HUES48 (cell line): ENCODE measurements around the gene CHD1.

ENCODE experiments used
- H3K27ac ChIP-seq: one replicate; pipeline ENCODE4 v1.7.0; 2013; ENCODE audit warnings: low read depth, low read length, inconsistent platforms
- H3K27me3 ChIP-seq: 2 replicates; pipeline ENCODE4 v1.6.1; 2013; ENCODE audit warnings: mild to moderate bottlenecking, low read length; ENCODE audit not compliant: control insufficient read depth, insufficient read depth
- H3K36me3 ChIP-seq: 2 replicates; pipeline ENCODE4 v1.6.1; 2013; ENCODE audit warnings: low read length; ENCODE audit not compliant: control insufficient read depth, insufficient read depth
- H3K4me1 ChIP-seq: 2 replicates; pipeline ENCODE4 v1.6.1; 2013; ENCODE audit warnings: mild to moderate bottlenecking, low read length; ENCODE audit not compliant: control insufficient read depth, insufficient read depth
- H3K4me3 ChIP-seq: 2 replicates; pipeline ENCODE4 v1.5.1; 2013; ENCODE audit warnings: mild to moderate bottlenecking, low read depth, low read length
- H3K9ac ChIP-seq: 2 replicates; pipeline ENCODE4 v1.6.1; 2013; ENCODE audit warnings: mild to moderate bottlenecking, low read depth, low read length, moderate library complexity
- H3K9me3 ChIP-seq: 2 replicates; pipeline ENCODE4 v1.6.1; 2013; ENCODE audit warnings: low read length; ENCODE audit not compliant: control insufficient read depth, insufficient read depth

CHD1 gene

DNA sequence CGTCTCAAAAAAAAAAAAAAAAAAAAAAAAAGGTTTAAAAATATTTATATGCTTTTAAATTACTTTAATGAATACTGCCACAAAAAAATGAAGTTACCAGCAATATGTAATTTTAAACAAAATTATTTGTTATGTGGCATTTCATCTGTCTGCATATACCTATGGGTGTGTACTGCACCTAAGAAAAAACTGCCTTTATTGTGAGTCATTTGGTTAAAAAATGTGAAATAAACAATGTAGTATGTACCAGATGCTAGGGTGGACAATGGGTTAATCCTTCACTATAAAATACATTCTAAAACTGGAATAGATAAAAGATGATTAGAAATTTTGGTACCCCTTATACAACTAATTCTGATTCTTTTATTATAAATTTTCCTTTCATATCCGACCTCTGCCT lies 12.3 kb downstream of the CHD1 start:
- H3K9me3 ChIP-seq: no peaks in the 10 kb centered on the region
- peaks cover 73% of the 10 kb centered on the region for H3K36me3 ChIP-seq
- H3K4me1 ChIP-seq: peaks cover 5% of the 10 kb centered on the region; the same call in 1 of the 2 replicates
- no peak overlapping the region for H3K27ac ChIP-seq
- no peak overlapping the region for H3K4me3 ChIP-seq
- H3K27me3 ChIP-seq: no peaks in the 10 kb centered on the region
- no peak overlapping the region for H3K9ac ChIP-seq

DNA sequence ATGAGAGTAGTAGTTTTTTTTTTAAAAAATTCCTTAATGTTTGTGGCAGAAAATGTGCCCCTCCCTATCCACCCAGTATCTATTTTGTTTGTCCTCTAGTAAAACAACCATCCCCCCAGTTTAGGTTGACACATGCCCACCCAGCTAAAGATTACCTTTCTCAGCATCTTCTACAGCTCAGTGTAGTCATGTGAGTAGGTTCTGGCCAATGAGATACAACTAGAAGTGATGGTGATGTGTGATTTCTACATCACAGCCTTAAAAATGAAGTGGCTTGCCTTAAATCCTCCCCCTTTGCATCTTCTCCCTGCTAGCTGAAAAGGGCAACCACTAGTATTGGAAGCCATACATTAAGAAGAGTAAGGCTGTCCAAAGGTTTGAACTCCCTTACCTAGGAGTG lies 14.9 kb downstream of the CHD1 start:
- H3K36me3 ChIP-seq: peaks cover 52% of the 10 kb centered on the region
- H3K9me3 ChIP-seq: no peaks in the 10 kb centered on the region
- H3K9ac ChIP-seq: no peak overlapping the region
- H3K4me1 ChIP-seq: peaks cover 9% of the 10 kb centered on the region
- no peak overlapping the region for H3K4me3 ChIP-seq
- no peaks in the 10 kb centered on the region for H3K27me3 ChIP-seq
- no peak overlapping the region for H3K27ac ChIP-seq

GRCh38 chr5:98911280-98912040 lies 17.3 kb downstream of the CHD1 start:
- no peaks in the 10 kb centered on the region for H3K9me3 ChIP-seq
- no peaks in the 10 kb centered on the region for H3K27me3 ChIP-seq
- H3K36me3 ChIP-seq: peaks cover 37% of the 10 kb centered on the region
- H3K9ac ChIP-seq: no peak overlapping the region
- peaks cover 20% of the 10 kb centered on the region for H3K4me1 ChIP-seq
- no peak overlapping the region for H3K27ac ChIP-seq
- H3K4me3 ChIP-seq: no peak overlapping the region

GRCh38 chr5:98909363-98909762 lies 19.4 kb downstream of the CHD1 start:
- Histone ChIP-seq H3K9ac (no peak overlapping the region), H3K4me1 (peaks cover 20% of the 10 kb centered on the region), H3K4me3 (no peak overlapping the region), H3K9me3 (no peaks in the 10 kb centered on the region), H3K27ac (no peak overlapping the region), H3K27me3 (no peaks in the 10 kb centered on the region), H3K36me3 (peaks cover 37% of the 10 kb centered on the region)

DNA sequence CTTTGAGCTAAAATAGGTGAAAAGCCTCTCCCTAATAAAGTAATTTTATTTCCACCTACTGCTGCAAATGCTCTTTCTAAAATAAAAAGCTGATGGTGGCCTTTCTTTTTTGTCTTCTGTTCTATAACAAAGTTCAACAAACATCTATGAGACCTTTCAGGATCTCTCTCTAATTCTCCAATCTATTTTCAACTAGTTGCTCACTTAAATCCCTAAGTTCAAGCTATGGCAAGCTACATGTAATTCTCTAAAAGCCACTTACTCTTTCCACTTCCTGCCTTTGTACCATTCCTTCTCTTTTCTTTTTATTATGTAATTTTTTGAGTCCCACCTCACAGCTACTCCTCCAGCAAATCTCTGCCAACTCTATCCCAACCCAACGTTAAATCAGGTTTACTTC lies 20.9 kb downstream of the CHD1 start:
- no peak overlapping the region for H3K27ac ChIP-seq
- H3K4me3 ChIP-seq: peak overlapping the region; percentile 1; the same call in 1 of the 2 replicates
- H3K9ac ChIP-seq: no peak overlapping the region
- H3K27me3 ChIP-seq: no peaks in the 10 kb centered on the region
- peaks cover 20% of the 10 kb centered on the region for H3K4me1 ChIP-seq
- H3K9me3 ChIP-seq: no peaks in the 10 kb centered on the region
- peaks cover 40% of the 10 kb centered on the region for H3K36me3 ChIP-seq

GRCh38 chr5:98906756-98907355 lies 22.0 kb downstream of the CHD1 start:
- no peak overlapping the region for H3K9ac ChIP-seq
- H3K4me3 ChIP-seq: no peak overlapping the region
- H3K27me3 ChIP-seq: no peaks in the 10 kb centered on the region
- peaks cover 43% of the 10 kb centered on the region for H3K36me3 ChIP-seq
- no peaks in the 10 kb centered on the region for H3K9me3 ChIP-seq
- H3K27ac ChIP-seq: peak overlapping the region; percentile 3
- peaks cover 18% of the 10 kb centered on the region for H3K4me1 ChIP-seq

- Histone ChIP-seq H3K36me3 (peaks cover 45% of the 10 kb centered on the region), H3K4me1 (peaks cover 11% of the 10 kb centered on the region), H3K27me3 (no peaks in the 10 kb centered on the region), H3K27ac (peak overlapping the region; percentile 3), H3K9me3 (no peaks in the 10 kb centered on the region), H3K9ac (no peak overlapping the region), H3K4me3 (no peak overlapping the region)
Observed at GRCh38 chr5:98905857-98906688, 22.7 kb downstream of the CHD1 start.

GRCh38 chr5:98904780-98905179 lies 24.0 kb downstream of the CHD1 start:
- Histone ChIP-seq H3K27ac (no peak overlapping the region), H3K36me3 (peaks cover 55% of the 10 kb centered on the region), H3K4me3 (no peak overlapping the region), H3K4me1 (peaks cover 11% of the 10 kb centered on the region), H3K9me3 (no peaks in the 10 kb centered on the region), H3K9ac (no peak overlapping the region), H3K27me3 (no peaks in the 10 kb centered on the region)

DNA sequence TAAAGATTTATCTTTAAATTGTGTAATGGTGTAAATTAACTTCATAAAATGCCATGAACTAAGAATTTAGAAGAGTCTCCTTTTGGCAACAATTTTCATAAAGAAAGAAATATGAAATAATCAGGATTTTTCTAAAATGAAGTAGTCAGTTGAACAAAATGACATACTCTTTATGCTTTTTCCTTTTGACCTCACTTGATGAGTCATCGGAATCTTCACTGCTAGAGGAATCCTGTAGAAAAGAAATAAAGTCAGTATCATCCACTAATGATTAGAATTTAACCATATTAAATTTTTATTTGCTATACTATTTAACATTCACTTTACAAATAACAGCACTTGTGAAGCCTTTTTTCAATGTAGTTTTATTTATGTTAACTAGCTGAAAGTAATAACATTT lies 26.1 kb downstream of the CHD1 start:
- no peaks in the 10 kb centered on the region for H3K27me3 ChIP-seq
- no peaks in the 10 kb centered on the region for H3K4me1 ChIP-seq
- H3K9ac ChIP-seq: no peak overlapping the region
- no peak overlapping the region for H3K27ac ChIP-seq
- H3K4me3 ChIP-seq: no peak overlapping the region
- H3K36me3 ChIP-seq: peaks cover 76% of the 10 kb centered on the region
- H3K9me3 ChIP-seq: no peaks in the 10 kb centered on the region

GRCh38 chr5:98899456-98899855 lies 29.4 kb downstream of the CHD1 start:
- no peak overlapping the region for H3K4me3 ChIP-seq
- no peaks in the 10 kb centered on the region for H3K9me3 ChIP-seq
- no peaks in the 10 kb centered on the region for H3K4me1 ChIP-seq
- H3K9ac ChIP-seq: no peak overlapping the region
- H3K27me3 ChIP-seq: no peaks in the 10 kb centered on the region
- H3K27ac ChIP-seq: no peak overlapping the region
- H3K36me3 ChIP-seq: peaks cover 99% of the 10 kb centered on the region

DNA sequence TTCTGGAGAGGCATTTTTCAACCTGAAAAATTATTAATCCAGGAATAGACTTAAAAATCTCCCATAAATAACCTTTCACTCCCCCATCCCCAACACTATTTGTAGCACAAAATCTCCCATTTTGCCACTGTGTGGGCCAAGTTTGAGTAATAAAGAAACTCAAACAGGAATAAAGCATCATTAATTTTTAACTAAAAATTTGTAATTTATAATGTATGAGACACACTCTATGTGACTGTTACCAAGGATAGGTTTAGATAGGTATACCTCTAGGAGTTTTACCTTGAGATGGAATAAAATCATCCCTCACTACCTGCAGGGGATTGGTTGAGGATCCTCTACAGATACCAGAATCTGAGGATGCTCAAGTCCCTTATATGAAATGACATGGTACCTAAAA lies 30.1 kb downstream of the CHD1 start:
- Histone ChIP-seq H3K27me3 (no peaks in the 10 kb centered on the region), H3K4me3 (no peak overlapping the region), H3K27ac (no peak overlapping the region), H3K9ac (no peak overlapping the region), H3K36me3 (peaks cover 99% of the 10 kb centered on the region), H3K9me3 (no peaks in the 10 kb centered on the region), H3K4me1 (no peaks in the 10 kb centered on the region)
